GM12873 (cell line): ENCODE results near the gene HKDC1.

Source experiments
- CTCF ChIP-seq: IDR thresholded peaks from 2 replicates; pipeline ENCODE4 v1.5.1; 2012; ENCODE audit warnings: low read depth, mild to moderate bottlenecking, moderate library complexity, low read length, control low read depth; ENCODE audit not compliant: insufficient read depth; ENCODE audit errors: missing control alignments

The HKDC1 gene

GRCh38 chr10:69259547-69260243 is 39.6 kb downstream of the HKDC1 start:
- TF ChIP-seq CTCF, result no peak

- no peak for TF ChIP-seq CTCF
These were observed 41.1 kb downstream of the HKDC1 start for GRCh38 chr10:69261184-69261583.

GRCh38 chr10:69262292-69262751 is 42.2 kb downstream of the HKDC1 start:
- TF ChIP-seq CTCF, result no peak

GRCh38 chr10:69265521-69265920 is 45.4 kb downstream of the HKDC1 start:
- TF ChIP-seq CTCF, result no peak

- no peak for TF ChIP-seq CTCF
These were observed 48.8 kb downstream of the HKDC1 start for GRCh38 chr10:69268761-69269416.

GRCh38 chr10:69269761-69270160 is 49.6 kb downstream of the HKDC1 start:
- no peak for TF ChIP-seq CTCF

GRCh38 chr10:69270990-69271389 is 50.9 kb downstream of the HKDC1 start:
- TF ChIP-seq CTCF, result no peak
